HT-29 (cell line): ENCODE data around the gene ARMCX2. TPM values are rescaled to one million over a fixed set of nuclear protein-coding genes. Genes with fewer than 3 reads are reported as not detected.
"Not testable (repeated sequence)": the region's sequence is repeated elsewhere in the genome, so short reads cannot be mapped to it uniquely, and the experiment has no call there.

Source experiments
- DNase-seq: peaks from one replicate; pipeline ENCODE4 v3.0.0-alpha.2; 2015; ENCODE audit warnings: low spot score
- total RNA-seq: library from RNA; depleted of rRNA; stranded (reverse); fragments of >200 nt; shearing (Covaris generic); gene quantifications from 2 replicates; pipeline ENCODE4 v1.2.3, GENCODE V29; 2014; rRNA removed

The ARMCX2 gene
- 0.21 TPM in 1 of 2 replicates, not detected in the other for total RNA-seq

GRCh38 chrX:101659601-101660063, at the start of gene ARMCX2:
Gene ARMCX2 (minus strand): TSS chrX:101659850. CDS start chrX:101657588, 2,262 bp downstream.
- DNase-seq: no peak

DNA sequence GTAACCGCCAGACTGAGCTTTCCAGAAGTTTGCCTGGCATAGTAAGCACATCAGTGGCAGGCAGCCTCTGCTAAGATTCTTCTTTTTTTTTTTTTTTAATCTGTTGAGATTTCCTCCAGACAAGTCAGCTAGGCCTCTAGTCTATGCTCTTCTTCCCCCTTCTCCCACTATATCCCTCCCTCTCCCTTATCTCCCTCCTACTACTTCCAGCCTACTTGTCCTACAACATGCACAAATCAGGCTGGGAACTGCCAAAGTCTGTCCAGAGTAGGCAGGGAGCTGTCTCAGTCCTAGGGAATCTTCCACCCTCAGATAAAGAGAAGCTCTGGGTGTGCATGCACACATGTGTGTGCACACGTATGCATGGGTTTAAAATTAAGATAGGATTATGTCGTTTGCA, 49.7 kb upstream of the ARMCX2 start:
- no peak for DNase-seq

DNA sequence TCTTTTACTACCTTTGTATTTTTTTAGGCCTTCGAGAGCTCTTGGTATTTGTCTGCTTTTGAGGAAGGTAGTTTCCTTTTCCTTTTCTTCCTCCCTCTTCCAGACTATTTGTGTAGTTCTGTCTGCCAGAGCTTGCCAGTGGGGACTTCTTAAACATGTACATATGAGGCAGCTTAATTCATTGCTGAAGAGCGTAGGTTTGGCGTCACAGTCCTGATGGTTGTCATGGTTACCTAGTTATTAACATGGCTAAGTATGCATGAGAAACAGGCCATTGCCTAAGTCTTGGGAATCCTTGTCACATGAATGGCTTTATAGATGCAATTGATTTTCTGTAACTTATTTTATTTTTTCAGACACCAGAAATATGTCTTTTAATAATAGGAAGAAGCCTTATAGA, 48.5 kb upstream of the ARMCX2 start:
- DNase-seq: no peak

GRCh38 chrX:101693476-101693875, 33.8 kb upstream of the ARMCX2 start:
- DNase-seq: no peak

GRCh38 chrX:101691835-101692234, 32.2 kb upstream of the ARMCX2 start:
- no peak for DNase-seq

DNA sequence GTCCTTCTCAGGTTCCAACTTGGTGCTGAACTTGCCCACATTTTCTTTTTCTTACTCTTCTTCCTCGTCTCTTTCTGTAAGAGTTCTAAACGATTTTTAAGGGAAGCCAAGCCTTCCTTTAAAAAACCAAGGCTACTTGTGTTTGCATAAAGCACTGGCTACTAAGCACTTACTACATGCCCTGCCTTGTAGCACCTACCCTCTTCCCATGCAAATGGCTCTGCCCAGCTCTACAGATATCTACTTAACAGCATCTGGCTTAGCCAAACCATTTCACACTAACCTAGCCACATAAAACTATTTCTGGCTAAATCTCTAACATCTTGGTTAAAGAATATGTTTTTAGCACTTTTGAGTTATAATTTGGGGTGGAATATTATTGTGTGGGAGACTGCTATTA, 26.9 kb upstream of the ARMCX2 start:
- DNase-seq: no peak

- DNase-seq: no peak
These were observed 26.3 kb upstream of the ARMCX2 start for GRCh38 chrX:101685923-101686322.

- no peak for DNase-seq
These were observed 23.1 kb upstream of the ARMCX2 start for GRCh38 chrX:101682723-101683122.

- DNase-seq: no peak
These were observed 17.4 kb upstream of the ARMCX2 start for GRCh38 chrX:101677028-101677427.

- no peak for DNase-seq
These were observed 16.9 kb upstream of the ARMCX2 start for GRCh38 chrX:101676571-101676970.

DNA sequence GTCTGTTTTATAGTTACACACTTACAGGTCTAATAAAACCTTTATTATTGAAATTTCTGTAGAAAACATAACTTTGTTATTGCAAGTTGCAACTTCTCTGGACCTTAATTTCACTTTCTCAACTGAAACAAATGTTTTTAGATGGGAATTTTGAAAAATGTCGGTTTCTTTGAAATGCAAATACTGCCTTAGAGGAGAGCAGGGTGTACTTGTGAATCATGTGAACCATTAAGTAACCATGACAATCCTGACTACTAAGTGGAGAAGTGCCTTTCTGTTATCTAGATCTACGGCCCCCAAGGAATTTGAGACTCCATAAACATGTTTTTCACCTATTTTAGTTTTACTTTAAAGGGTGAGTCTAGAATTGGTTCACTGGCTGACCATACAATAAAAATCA, 8.5 kb upstream of the ARMCX2 start:
- DNase-seq: no peak

DNA sequence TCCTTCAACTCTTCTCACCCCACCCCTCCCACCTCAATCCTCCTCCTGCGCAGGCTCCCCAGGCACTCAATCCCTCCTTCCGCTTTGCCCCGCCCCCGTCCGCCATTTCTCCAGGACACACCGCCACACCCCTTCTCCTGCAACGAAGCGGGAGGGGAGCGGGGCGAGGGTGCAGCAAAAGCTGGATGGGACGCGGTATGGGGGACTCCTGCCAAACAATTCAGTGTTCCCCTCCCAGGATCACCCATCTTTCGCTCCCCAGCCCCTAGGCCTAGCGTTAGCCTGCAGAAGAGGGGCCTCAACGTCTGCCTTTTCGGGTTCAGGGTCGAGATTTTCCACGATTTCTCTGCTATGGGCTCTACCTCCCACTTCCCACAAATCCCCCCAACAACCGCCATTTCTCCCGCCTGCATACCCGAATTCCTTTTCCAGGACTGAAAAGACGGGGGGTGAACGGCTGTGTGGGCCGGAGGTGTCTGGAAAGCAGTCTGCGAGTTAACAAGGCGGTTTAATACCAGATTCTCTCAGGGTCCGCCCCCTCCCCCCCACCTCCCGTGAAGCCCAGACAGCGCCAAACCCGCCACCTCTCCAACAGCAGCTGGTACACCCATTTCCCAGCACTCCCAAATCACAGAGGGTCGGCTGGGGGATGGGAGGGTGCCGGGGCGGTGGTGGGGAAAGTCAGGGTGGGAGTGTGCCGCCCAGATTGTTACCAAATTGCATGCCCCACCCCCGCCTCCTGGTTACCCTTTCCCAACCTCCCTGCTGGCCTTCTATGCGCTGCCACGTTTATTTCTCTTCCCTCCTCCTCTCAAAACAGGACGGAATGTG, 774 bp downstream of the ARMCX2 start:
- DNase-seq: peak; percentile 1

DNA sequence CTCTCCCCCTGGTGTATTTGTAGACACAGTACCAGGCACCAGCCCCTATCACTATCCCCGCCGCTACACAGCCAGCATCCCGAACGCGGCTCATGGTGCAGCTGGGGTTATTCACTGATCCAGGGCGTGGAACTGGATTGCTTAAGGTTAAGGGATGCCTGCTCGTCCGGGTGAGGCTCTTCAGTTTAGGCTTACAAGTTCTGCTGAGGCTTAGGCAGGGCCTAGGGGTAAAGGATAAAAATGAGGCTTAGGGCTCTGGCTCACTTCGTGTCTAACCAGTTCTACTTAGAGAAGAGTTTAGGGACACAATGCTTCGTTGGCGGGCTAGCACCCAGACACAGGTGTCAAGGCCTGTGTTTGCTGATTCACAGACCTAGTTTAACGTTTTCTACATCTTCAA, 2.2 kb downstream of the ARMCX2 start:
- DNase-seq: no peak

GRCh38 chrX:101656817-101657216, 2.8 kb downstream of the ARMCX2 start:
- DNase-seq: no peak

- no peak for DNase-seq
These were observed 4.1 kb downstream of the ARMCX2 start for GRCh38 chrX:101655534-101655933.

- not testable (repeated sequence) for DNase-seq
These were observed 11.9 kb downstream of the ARMCX2 start for GRCh38 chrX:101647716-101648115.

DNA sequence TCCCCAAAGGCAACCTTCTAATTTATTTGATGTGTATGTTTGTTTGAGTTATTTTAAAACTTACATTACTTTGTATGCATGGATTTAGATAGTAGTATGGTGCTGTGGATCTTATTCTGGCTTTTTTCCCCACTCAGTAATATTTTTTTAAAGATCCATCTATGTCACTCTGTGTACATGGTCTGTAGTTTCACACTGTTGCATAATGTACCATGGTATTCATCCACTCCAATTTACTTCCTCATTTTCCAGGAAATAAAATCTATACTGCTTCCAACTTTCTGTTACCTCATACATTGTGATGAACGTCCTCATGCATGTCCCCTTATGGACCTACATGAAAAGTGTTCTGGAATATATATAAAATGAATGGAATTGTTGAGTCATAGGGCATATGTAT, 17.6 kb downstream of the ARMCX2 start:
- DNase-seq: no peak

- DNase-seq: no peak
These were observed 20.1 kb downstream of the ARMCX2 start for GRCh38 chrX:101639583-101639982.

DNA sequence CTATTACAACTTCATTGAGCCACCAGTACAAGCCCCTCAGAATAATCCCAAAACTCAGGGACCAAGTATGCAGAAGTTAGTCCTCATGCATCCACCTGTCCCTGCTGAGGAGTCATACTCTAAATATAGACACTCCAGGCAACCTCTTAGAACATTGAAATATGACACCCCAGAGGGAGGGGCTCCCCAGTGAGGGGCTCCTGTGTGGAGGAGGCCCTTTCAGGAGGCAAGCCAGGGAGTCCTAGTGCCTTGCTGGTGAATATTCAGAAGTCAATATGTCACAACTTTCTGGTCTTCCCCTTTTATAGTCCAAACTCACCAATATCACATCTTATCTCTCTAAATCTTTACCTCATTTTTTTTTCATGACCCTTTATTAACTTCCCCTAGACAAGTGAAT, 40.3 kb downstream of the ARMCX2 start:
- DNase-seq: no peak

- DNase-seq: peak; percentile 42
These were observed 42.1 kb downstream of the ARMCX2 start, which contains the start of gene ARMCX6 for GRCh38 chrX:101617211-101618191. Gene ARMCX6 (minus strand): TSS chrX:101618000. CDS start chrX:101616620, 1,380 bp downstream.

DNA sequence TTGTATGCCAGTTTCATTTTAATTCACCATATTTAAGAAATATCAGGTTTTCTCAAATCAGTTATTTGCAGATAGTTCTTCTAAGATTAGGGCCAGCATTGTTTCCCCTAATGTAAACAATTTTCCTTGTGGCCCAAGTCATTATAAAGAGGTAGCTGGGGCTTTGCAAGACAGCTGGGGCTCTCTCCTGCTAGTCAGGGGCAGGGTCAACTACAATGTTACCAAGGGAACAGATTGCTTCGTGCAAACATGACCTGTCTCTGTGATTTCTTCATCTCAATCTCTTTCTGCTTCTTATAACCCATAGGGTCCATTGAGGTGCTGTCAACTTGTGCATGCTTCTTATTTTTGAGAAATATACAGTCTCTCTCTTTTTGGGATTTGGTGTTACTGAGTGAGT, 53.9 kb downstream of the ARMCX2 start:
- no peak for DNase-seq
